ENCODE measurements around the gene SCPEP1.

DNA sequence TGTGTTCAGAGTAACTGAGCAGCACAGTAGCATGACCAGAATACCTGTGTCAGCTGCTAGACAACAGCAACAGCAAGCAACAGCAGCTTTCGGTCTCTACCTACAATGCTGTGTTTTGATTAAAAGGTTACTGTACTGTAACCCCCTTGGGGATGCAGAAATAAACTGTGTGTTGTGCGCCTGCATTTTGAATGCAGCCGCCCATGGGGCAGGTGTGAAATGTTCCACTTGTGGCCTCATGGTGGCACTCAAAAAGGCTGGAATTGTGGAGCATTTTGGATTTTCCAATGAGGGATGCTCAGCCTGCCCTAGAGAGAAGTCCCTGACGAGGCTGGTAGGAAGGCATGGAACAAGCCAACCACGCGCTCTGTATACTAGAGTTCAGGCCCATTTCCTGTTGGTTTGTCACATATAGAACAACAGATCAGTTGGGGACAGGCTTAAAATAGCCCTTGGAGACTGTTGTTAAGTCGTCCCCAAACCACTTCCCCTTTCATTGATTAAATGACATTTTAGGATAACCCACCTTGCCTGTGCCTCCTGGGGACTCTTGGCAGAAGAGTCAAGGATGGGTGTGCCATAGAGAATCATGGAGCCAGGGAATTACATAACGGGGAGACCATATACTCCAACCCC is 27.1 kb downstream of the SCPEP1 start:
- TF ChIP-seq ZNF274 (IDR thresholded peaks at IDR 0.05; ENCODE audit: insufficient read depth, insufficient read length) (no peak), TAF1 (IDR thresholded peaks at IDR 0.05; ENCODE audit: borderline replicate concordance, low read depth, low read length) (peak; percentile 43; the same call in 1 of the 2 replicates), ZNF207 (IDR thresholded peaks at IDR 0.05; ENCODE audit: borderline replicate concordance) (0 out of 2 replicates have a peak, but pooled peaks have one; percentile 55), FOXM1 (IDR thresholded peaks at IDR 0.05; ENCODE audit: low read depth, low read length) (peak; percentile 68), RFX5 (IDR thresholded peaks at IDR 0.05; ENCODE audit: low read depth, low read length) (no peak), CHD1 (IDR thresholded peaks at IDR 0.05; ENCODE audit: low read depth, low read length) (no peak), ETV6 (conservative IDR thresholded peaks at IDR 0.05 in 1 of 2, IDR thresholded peaks at IDR 0.05 in 1 of 2; ENCODE audit: borderline replicate concordance in 1 of 2, low read depth in 1 of 2) (peak in 1 of 2 experiments; percentile 71; a peak in 1 of 4 replicates), RCOR1 (conservative IDR thresholded peaks at IDR 0.05; ENCODE audit: low read depth, low read length) (no peak)
- TF ChIP-seq, protein P1, sequence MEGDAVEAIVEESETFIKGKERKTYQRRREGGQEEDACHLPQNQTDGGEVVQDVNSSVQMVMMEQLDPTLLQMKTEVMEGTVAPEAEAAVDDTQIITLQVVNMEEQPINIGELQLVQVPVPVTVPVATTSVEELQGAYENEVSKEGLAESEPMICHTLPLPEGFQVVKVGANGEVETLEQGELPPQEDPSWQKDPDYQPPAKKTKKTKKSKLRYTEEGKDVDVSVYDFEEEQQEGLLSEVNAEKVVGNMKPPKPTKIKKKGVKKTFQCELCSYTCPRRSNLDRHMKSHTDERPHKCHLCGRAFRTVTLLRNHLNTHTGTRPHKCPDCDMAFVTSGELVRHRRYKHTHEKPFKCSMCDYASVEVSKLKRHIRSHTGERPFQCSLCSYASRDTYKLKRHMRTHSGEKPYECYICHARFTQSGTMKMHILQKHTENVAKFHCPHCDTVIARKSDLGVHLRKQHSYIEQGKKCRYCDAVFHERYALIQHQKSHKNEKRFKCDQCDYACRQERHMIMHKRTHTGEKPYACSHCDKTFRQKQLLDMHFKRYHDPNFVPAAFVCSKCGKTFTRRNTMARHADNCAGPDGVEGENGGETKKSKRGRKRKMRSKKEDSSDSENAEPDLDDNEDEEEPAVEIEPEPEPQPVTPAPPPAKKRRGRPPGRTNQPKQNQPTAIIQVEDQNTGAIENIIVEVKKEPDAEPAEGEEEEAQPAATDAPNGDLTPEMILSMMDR (IDR thresholded peaks at IDR 0.05 in 2 of 3, conservative IDR thresholded peaks at IDR 0.05 in 1 of 3; ENCODE audit: control insufficient read depth in 2 of 3, extremely low read depth in 1 of 3, insufficient read depth in 1 of 3, low read depth in 3 of 3, low read length in 3 of 3) = peak; percentile 25 to 38 (median 27); a peak in 5 of 6 replicates
